H9 (cell line): ENCODE results near the gene GALNT16. TPM values are rescaled to one million over a fixed set of nuclear protein-coding genes. Genes with fewer than 3 reads are reported as not detected.

Experiments used
- DNase-seq: peaks from one replicate; pipeline ENCODE4 v3.0.0-alpha.2; 2017
- H2AFZ ChIP-seq: one replicate; pipeline ENCODE4 v1.6.1; 2013; ENCODE audit warnings: mild to moderate bottlenecking, low read length, control low read depth, moderate library complexity
- H2AK5ac ChIP-seq: 2 replicates; pipeline ENCODE4 v1.6.1; 2013; ENCODE audit warnings: low read length, control low read depth, mixed read lengths; ENCODE audit not compliant: insufficient read length
- H2BK120ac ChIP-seq: one replicate; pipeline ENCODE4 v1.6.1; 2013; ENCODE audit warnings: low read depth, mild to moderate bottlenecking, low read length, control low read depth, inconsistent platforms; ENCODE audit not compliant: poor library complexity, severe bottlenecking
- H2BK12ac ChIP-seq: 2 replicates; pipeline ENCODE4 v1.6.1; 2013; ENCODE audit warnings: low read length, control low read depth, mixed read lengths, low read depth; ENCODE audit not compliant: insufficient read length
- H2BK15ac ChIP-seq: 2 replicates; pipeline ENCODE4 v1.6.1; 2013; ENCODE audit warnings: low read depth, low read length, control low read depth
- H2BK20ac ChIP-seq: one replicate; pipeline ENCODE4 v1.6.1; 2013; ENCODE audit warnings: low read depth, mild to moderate bottlenecking, low read length, control low read depth, inconsistent platforms; ENCODE audit not compliant: poor library complexity, severe bottlenecking
- H2BK5ac ChIP-seq: 2 replicates; pipeline ENCODE4 v1.6.1; 2013; ENCODE audit warnings: low read length, control low read depth, mixed read lengths; ENCODE audit not compliant: insufficient read length
- H3K14ac ChIP-seq: 2 replicates; pipeline ENCODE4 v1.6.1; 2013; ENCODE audit warnings: low read length, control low read depth; ENCODE audit not compliant: insufficient read depth
- H3K18ac ChIP-seq: 2 replicates; pipeline ENCODE4 v1.6.1; 2013; ENCODE audit warnings: low read depth, mild to moderate bottlenecking, mixed read lengths, low read length, control low read depth; ENCODE audit not compliant: insufficient read length
- H3K23ac ChIP-seq: 2 replicates; pipeline ENCODE4 v1.6.1; 2013; ENCODE audit warnings: low read length, control low read depth, mixed read lengths, low read depth; ENCODE audit not compliant: insufficient read length
- H3K23me2 ChIP-seq: 2 replicates; pipeline ENCODE4 v1.6.1; 2013; ENCODE audit warnings: low read depth, mild to moderate bottlenecking, mixed read lengths, low read length, control low read depth; ENCODE audit not compliant: insufficient read length, poor library complexity, severe bottlenecking
- H3K27ac ChIP-seq: 2 replicates; pipeline ENCODE4 v1.5.1; 2013; ENCODE audit warnings: low read length, control low read depth, mixed read lengths, low read depth; ENCODE audit not compliant: insufficient read length
- H3K27me3 ChIP-seq: 2 replicates; pipeline ENCODE4 v1.6.1; 2013; ENCODE audit warnings: low read length, control low read depth, inconsistent platforms; ENCODE audit not compliant: insufficient read depth
- H3K4ac ChIP-seq: 2 replicates; pipeline ENCODE4 v1.6.1; 2013; ENCODE audit warnings: low read depth, mild to moderate bottlenecking, control low read depth, inconsistent platforms, low read length, moderate library complexity
- H3K4me1 ChIP-seq: 2 replicates; pipeline ENCODE4 v1.6.1; 2013; ENCODE audit warnings: low read length, control low read depth, inconsistent platforms; ENCODE audit not compliant: insufficient read depth
- H3K4me2 ChIP-seq: 2 replicates; pipeline ENCODE4 v1.6.1; 2013; ENCODE audit warnings: low read length, control low read depth, mixed read lengths; ENCODE audit not compliant: insufficient read length, insufficient read depth
- H3K56ac ChIP-seq: 2 replicates; pipeline ENCODE4 v1.6.1; 2013; ENCODE audit warnings: low read depth, mild to moderate bottlenecking, mixed read lengths, low read length, control low read depth; ENCODE audit not compliant: insufficient read length
- H3K79me1 ChIP-seq: 2 replicates; pipeline ENCODE4 v1.6.1; 2013; ENCODE audit warnings: low read depth, mild to moderate bottlenecking, moderate library complexity, low read length, control low read depth, inconsistent platforms; ENCODE audit not compliant: insufficient read depth, poor library complexity, severe bottlenecking
- H3K79me2 ChIP-seq: 2 replicates; pipeline ENCODE4 v1.6.1; 2013; ENCODE audit warnings: low read length, control low read depth, inconsistent platforms; ENCODE audit not compliant: insufficient read depth
- H3K9ac ChIP-seq: 2 replicates; pipeline ENCODE4 v1.6.1; 2013; ENCODE audit warnings: low read length, control low read depth, mixed read lengths; ENCODE audit not compliant: insufficient read length; ENCODE audit errors: extremely low read depth
- H3K9me3 ChIP-seq: one replicate; pipeline ENCODE4 v1.6.1; 2013; ENCODE audit warnings: low read depth, low read length, inconsistent platforms; ENCODE audit not compliant: control insufficient read depth
- H3T11ph ChIP-seq: one replicate; pipeline ENCODE4 v1.6.1; 2013; ENCODE audit warnings: mild to moderate bottlenecking, low read length, control low read depth, inconsistent platforms
- H4K20me1 ChIP-seq: one replicate; pipeline ENCODE4 v1.6.1; 2013; ENCODE audit not compliant: control insufficient read depth, insufficient read length, insufficient read depth
- H4K5ac ChIP-seq: 2 replicates; pipeline ENCODE4 v1.6.1; 2013; ENCODE audit warnings: low read depth, mild to moderate bottlenecking, mixed read lengths, low read length, control low read depth; ENCODE audit not compliant: insufficient read length
- H4K8ac ChIP-seq: replicated peaks from 2 replicates; pipeline ENCODE4 v1.6.1; 2013; ENCODE audit warnings: low read length, control low read depth, mixed read lengths, low read depth; ENCODE audit not compliant: insufficient read length
- H4K91ac ChIP-seq: 2 replicates; pipeline ENCODE4 v1.6.1; 2013; ENCODE audit warnings: low read depth, mild to moderate bottlenecking, moderate library complexity, mixed read lengths, low read length, control low read depth; ENCODE audit not compliant: insufficient read length
- H3K27ac Mint-ChIP-seq, 3 experiments: 2 replicates in 2 of 3; 3 replicates in 1 of 3; pipeline ENCODE4 v1.8.0; 2020 to 2021; ENCODE audit warnings: mixed read lengths in 3 of 3, mild to moderate bottlenecking in 1 of 3, moderate library complexity in 1 of 3
- H3K27me3 Mint-ChIP-seq: 2 replicates; pipeline ENCODE4 v1.8.0; 2021; ENCODE audit warnings: low read depth, mild to moderate bottlenecking, moderate library complexity, mixed read lengths
- H3K36me3 Mint-ChIP-seq, 3 experiments: 2 replicates in 2 of 3; 3 replicates in 1 of 3; pipeline ENCODE4 v1.8.0; 2020 to 2021; ENCODE audit warnings: low read depth in 3 of 3, mixed read lengths in 3 of 3; ENCODE audit not compliant: insufficient read depth in 1 of 3
- H3K4me1 Mint-ChIP-seq, 2 experiments: 2 replicates each; pipeline ENCODE4 v1.8.0; 2020; ENCODE audit warnings: mixed read lengths in 2 of 2
- H3K4me3 Mint-ChIP-seq, 2 experiments: 2 replicates in 1 of 2; 3 replicates in 1 of 2; pipeline ENCODE4 v1.8.0; 2020 to 2021; ENCODE audit warnings: mild to moderate bottlenecking in 2 of 2, mixed read lengths in 2 of 2, moderate library complexity in 1 of 2
- H3K9me3 Mint-ChIP-seq, 2 experiments: 2 replicates in 1 of 2; 3 replicates in 1 of 2; pipeline ENCODE4 v1.8.0; 2020; ENCODE audit warnings: mild to moderate bottlenecking in 2 of 2, mixed read lengths in 2 of 2, moderate library complexity in 1 of 2
- WGBS: extraction: QIAGEN DNeasy Blood & Tissue Kit; methylation state at CpG from one replicate; pipeline ENCODE4 v1.1.7; 2013; ENCODE audit warnings: missing lambda C conversion rate, low lambda C conversion rate, mixed read lengths; ENCODE audit not compliant: insufficient read length; ENCODE audit errors: extremely low coverage; 5-methylcytosine and 5-hydroxymethylcytosine counted together
- total RNA-seq: library from RNA; stranded (reverse); gene quantifications from 2 replicates; pipeline ENCODE4 v1.2.1, GENCODE V29; 2021
- TF ChIP-seq, protein P1 (sequence below): fragments of 200-600 bp; sonication (generic); conservative IDR thresholded peaks from 3 replicates; pipeline ENCODE4 v1.8.0; 2021; ENCODE audit warnings: antibody characterized with exemption, mild to moderate bottlenecking

The GALNT16 gene
- total RNA-seq, 1 experiment from 2014 or later, result 2.3 TPM

DNA sequence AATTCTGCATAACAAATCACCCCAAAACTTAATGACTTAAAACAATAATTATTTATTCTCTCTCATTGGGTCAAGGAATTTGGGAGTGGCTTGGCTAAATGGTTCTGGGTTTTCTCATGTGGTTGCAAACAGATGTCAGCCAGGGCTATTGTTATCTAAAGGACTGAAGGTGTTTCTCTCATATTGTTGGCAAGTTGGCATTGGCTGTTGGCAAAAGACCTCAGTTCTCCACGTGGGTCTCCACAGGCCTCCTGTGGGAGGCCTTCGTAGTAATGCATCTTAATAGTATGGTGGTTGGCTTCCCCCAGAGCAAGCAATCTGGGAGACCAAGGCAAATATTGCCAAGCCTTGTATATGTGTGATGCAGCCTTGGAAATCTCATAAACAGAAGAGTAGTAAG is 14.4 kb downstream of the GALNT16 start:
- no CpG with 5 or more reads among the region's 2 CpGs for WGBS
- no peak overlapping the region for H2AK5ac ChIP-seq
- no peaks in the 10 kb centered on the region for H3K23me2 ChIP-seq
- no peak overlapping the region for H2BK15ac ChIP-seq
- TF ChIP-seq, protein P1, sequence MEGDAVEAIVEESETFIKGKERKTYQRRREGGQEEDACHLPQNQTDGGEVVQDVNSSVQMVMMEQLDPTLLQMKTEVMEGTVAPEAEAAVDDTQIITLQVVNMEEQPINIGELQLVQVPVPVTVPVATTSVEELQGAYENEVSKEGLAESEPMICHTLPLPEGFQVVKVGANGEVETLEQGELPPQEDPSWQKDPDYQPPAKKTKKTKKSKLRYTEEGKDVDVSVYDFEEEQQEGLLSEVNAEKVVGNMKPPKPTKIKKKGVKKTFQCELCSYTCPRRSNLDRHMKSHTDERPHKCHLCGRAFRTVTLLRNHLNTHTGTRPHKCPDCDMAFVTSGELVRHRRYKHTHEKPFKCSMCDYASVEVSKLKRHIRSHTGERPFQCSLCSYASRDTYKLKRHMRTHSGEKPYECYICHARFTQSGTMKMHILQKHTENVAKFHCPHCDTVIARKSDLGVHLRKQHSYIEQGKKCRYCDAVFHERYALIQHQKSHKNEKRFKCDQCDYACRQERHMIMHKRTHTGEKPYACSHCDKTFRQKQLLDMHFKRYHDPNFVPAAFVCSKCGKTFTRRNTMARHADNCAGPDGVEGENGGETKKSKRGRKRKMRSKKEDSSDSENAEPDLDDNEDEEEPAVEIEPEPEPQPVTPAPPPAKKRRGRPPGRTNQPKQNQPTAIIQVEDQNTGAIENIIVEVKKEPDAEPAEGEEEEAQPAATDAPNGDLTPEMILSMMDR, result no peak
- Mint-ChIP-seq H3K27ac (no peak overlapping the region), H3K9me3 (no peaks in the 10 kb centered on the region), H3K4me1 (peaks cover 0 to 4% of the 10 kb centered on the region in 2 experiments; a peak in 2 of 4 replicates), H3K4me3 (no peak overlapping the region), H3K36me3 (no peaks in the 10 kb centered on the region; a peak in 1 of 7 replicates), H3K27me3 (peaks cover 9% of the 10 kb centered on the region)
- no peaks in the 10 kb centered on the region for H3K9me3 ChIP-seq
- H2BK12ac ChIP-seq, result no peak overlapping the region
- H3T11ph ChIP-seq, result no peak overlapping the region
- no peak overlapping the region for H4K91ac ChIP-seq
- no peak overlapping the region for H3K14ac ChIP-seq
- no peaks in the 10 kb centered on the region for H3K79me1 ChIP-seq
- no peak overlapping the region for H2AFZ ChIP-seq
- no peak overlapping the region for H2BK20ac ChIP-seq
- no peaks in the 10 kb centered on the region for H3K4me1 ChIP-seq
- H3K4me2 ChIP-seq, result no peak overlapping the region
- H3K9ac ChIP-seq, result no peak overlapping the region
- no peak overlapping the region for H3K27ac ChIP-seq
- no peak overlapping the region for H3K18ac ChIP-seq
- H2BK5ac ChIP-seq, result no peak overlapping the region
- no peaks in the 10 kb centered on the region for H4K20me1 ChIP-seq
- no peak overlapping the region for H4K5ac ChIP-seq
- H4K8ac ChIP-seq, result no peak overlapping the region
- H3K23ac ChIP-seq, result no peak overlapping the region
- H2BK120ac ChIP-seq, result no peak overlapping the region
- DNase-seq, result no peak
- H3K79me2 ChIP-seq, result no peaks in the 10 kb centered on the region
- H3K27me3 ChIP-seq, result no peaks in the 10 kb centered on the region
- H3K4ac ChIP-seq, result no peak overlapping the region
- H3K56ac ChIP-seq, result no peak overlapping the region
